ENCODE data around the gene GPC3.

GPC3 gene

DNA sequence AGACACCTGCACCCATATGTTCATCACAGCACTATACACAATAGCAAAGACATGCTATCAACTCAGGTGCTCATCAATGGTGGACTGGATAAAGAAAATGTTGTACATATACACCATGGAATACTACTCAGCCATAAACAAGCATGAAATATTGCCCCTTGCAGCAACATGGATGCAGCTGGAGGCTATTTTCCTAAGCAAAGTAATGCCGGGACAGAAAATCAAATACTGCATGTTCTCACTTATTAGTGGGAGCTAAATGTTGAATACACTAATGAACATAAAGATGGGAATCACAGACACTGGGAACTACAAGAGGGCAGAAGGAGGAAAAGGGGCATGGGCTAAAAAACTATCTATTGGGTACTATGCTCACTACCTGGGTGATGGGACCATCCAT is 278.5 kb downstream of the GPC3 start:
- no peaks in the 10 kb centered on the region for H3K27me3 ChIP-seq (ENCODE audit: insufficient read depth, poor library complexity, severe bottlenecking)
- no peaks in the 10 kb centered on the region for H3K36me3 ChIP-seq (ENCODE audit: low read depth)
- no peak overlapping the region for H3K27ac ChIP-seq (ENCODE audit: poor library complexity, severe bottlenecking)
- H3K4me3 ChIP-seq (ENCODE audit: severe bottlenecking): no peak overlapping the region
- no peaks in the 10 kb centered on the region for H3K4me1 ChIP-seq (ENCODE audit: insufficient read depth, poor library complexity, severe bottlenecking)
- TF ChIP-seq CTCF (IDR thresholded peaks at IDR 0.05; ENCODE audit: poor library complexity, severe bottlenecking): no peak
- DNase-seq (ENCODE audit: low spot score) (no peak), ATAC-seq (ENCODE audit: low read depth) (no peak)
- no peaks in the 10 kb centered on the region for H3K9me3 ChIP-seq (ENCODE audit: severe bottlenecking)

- no peak for ATAC-seq (ENCODE audit: low read depth)
- no peaks in the 10 kb centered on the region for H3K36me3 ChIP-seq (ENCODE audit: low read depth)
- no peaks in the 10 kb centered on the region for H3K4me1 ChIP-seq (ENCODE audit: insufficient read depth, poor library complexity, severe bottlenecking)
- no peak overlapping the region for H3K27ac ChIP-seq (ENCODE audit: poor library complexity, severe bottlenecking)
- TF ChIP-seq CTCF (IDR thresholded peaks at IDR 0.05; ENCODE audit: poor library complexity, severe bottlenecking): no peak
- DNase-seq (ENCODE audit: low spot score): no peak
- no peaks in the 10 kb centered on the region for H3K9me3 ChIP-seq (ENCODE audit: severe bottlenecking)
- H3K27me3 ChIP-seq (ENCODE audit: insufficient read depth, poor library complexity, severe bottlenecking): no peaks in the 10 kb centered on the region
- no peak overlapping the region for H3K4me3 ChIP-seq (ENCODE audit: severe bottlenecking)
These were observed 283.2 kb downstream of the GPC3 start for GRCh38 chrX:133702230-133702629.

DNA sequence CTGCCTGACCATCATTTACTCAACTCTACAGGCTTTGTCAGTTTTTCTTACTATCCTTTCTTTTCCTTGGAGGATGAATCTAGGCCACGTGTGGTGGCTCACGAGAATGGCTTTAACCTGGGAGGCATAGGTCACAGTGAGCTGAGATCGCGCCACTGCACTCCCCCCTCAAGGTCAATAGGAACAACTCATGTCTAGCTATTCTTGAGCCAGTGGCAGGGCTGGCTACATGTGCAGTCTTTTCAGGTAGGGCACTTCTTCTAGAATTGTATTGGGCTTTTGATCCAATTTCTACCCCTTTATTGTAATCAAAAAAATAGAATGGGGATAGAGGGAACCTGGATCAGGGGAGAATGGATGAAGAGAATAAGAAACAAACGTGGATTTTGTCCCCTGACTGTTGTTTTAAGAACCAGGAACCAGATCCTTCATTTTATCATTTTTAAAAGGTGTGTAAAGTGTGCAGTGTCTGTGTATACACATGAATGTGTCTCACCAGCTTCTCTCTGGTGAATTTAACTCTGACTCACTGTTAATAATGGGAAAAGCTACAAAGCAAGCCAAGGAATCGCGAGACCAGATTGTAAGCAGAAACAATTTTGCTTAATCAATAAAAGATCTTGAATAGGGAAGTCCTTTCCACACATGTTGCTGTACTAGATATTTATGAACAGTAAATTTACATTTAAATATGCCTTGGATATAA is 286.2 kb downstream of the GPC3 start:
- no peaks in the 10 kb centered on the region for H3K9me3 ChIP-seq (ENCODE audit: severe bottlenecking)
- no peak overlapping the region for H3K4me3 ChIP-seq (ENCODE audit: severe bottlenecking)
- TF ChIP-seq CTCF (IDR thresholded peaks at IDR 0.05; ENCODE audit: poor library complexity, severe bottlenecking): no peak
- no peaks in the 10 kb centered on the region for H3K36me3 ChIP-seq (ENCODE audit: low read depth)
- no peaks in the 10 kb centered on the region for H3K4me1 ChIP-seq (ENCODE audit: insufficient read depth, poor library complexity, severe bottlenecking)
- H3K27ac ChIP-seq (ENCODE audit: poor library complexity, severe bottlenecking): no peak overlapping the region
- DNase-seq (ENCODE audit: low spot score): no peak
- H3K27me3 ChIP-seq (ENCODE audit: insufficient read depth, poor library complexity, severe bottlenecking): no peaks in the 10 kb centered on the region
- no peak for ATAC-seq (ENCODE audit: low read depth)

GRCh38 chrX:133698298-133698697 is 287.1 kb downstream of the GPC3 start:
- peak; percentile 41 for TF ChIP-seq CTCF (IDR thresholded peaks at IDR 0.05; ENCODE audit: poor library complexity, severe bottlenecking)
- H3K27ac ChIP-seq (ENCODE audit: poor library complexity, severe bottlenecking): no peak overlapping the region
- H3K9me3 ChIP-seq (ENCODE audit: severe bottlenecking): no peaks in the 10 kb centered on the region
- H3K4me1 ChIP-seq (ENCODE audit: insufficient read depth, poor library complexity, severe bottlenecking): no peaks in the 10 kb centered on the region
- H3K36me3 ChIP-seq (ENCODE audit: low read depth): no peaks in the 10 kb centered on the region
- no peak for DNase-seq (ENCODE audit: low spot score)
- H3K4me3 ChIP-seq (ENCODE audit: severe bottlenecking): no peak overlapping the region
- ATAC-seq (ENCODE audit: low read depth): no peak
- no peaks in the 10 kb centered on the region for H3K27me3 ChIP-seq (ENCODE audit: insufficient read depth, poor library complexity, severe bottlenecking)

GRCh38 chrX:133697656-133698055 is 287.7 kb downstream of the GPC3 start:
- H3K4me1 ChIP-seq (ENCODE audit: insufficient read depth, poor library complexity, severe bottlenecking): no peaks in the 10 kb centered on the region
- no peaks in the 10 kb centered on the region for H3K36me3 ChIP-seq (ENCODE audit: low read depth)
- H3K27me3 ChIP-seq (ENCODE audit: insufficient read depth, poor library complexity, severe bottlenecking): no peaks in the 10 kb centered on the region
- TF ChIP-seq CTCF (IDR thresholded peaks at IDR 0.05; ENCODE audit: poor library complexity, severe bottlenecking): no peak
- no peak for DNase-seq (ENCODE audit: low spot score)
- no peak overlapping the region for H3K27ac ChIP-seq (ENCODE audit: poor library complexity, severe bottlenecking)
- H3K4me3 ChIP-seq (ENCODE audit: severe bottlenecking): no peak overlapping the region
- no peak for ATAC-seq (ENCODE audit: low read depth)
- no peaks in the 10 kb centered on the region for H3K9me3 ChIP-seq (ENCODE audit: severe bottlenecking)
